LNCAP (cell line): ENCODE results near the gene NUBP2.

Experiments
- TF ChIP-seq, protein P1 (sequence below): fragments of 450-650 bp; IDR thresholded peaks from 2 replicates; pipeline ENCODE4 v1.5.1; 2017; ENCODE audit warnings: mild to moderate bottlenecking

The NUBP2 gene

DNA sequence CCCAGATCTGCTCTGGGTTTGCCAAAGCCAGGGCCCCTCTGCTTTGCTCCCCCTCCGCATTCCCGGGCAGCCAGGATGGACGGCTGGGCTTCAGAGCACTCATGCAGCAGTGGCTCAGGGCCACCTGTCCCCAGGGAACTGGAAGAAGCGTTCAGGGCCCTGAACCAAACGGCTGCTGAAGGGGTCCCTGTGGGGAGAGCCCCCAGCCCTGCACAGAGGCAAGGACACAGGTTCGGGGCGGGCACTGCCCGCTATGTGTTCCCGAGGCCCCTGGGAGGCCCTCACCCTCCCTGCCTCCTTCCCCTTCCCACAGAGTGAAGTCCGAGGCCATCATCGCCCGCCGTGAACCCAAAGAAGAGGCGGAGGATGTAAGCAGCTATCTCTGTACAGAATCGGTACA, 21.8 kb upstream of the NUBP2 start:
- TF ChIP-seq, protein P1, sequence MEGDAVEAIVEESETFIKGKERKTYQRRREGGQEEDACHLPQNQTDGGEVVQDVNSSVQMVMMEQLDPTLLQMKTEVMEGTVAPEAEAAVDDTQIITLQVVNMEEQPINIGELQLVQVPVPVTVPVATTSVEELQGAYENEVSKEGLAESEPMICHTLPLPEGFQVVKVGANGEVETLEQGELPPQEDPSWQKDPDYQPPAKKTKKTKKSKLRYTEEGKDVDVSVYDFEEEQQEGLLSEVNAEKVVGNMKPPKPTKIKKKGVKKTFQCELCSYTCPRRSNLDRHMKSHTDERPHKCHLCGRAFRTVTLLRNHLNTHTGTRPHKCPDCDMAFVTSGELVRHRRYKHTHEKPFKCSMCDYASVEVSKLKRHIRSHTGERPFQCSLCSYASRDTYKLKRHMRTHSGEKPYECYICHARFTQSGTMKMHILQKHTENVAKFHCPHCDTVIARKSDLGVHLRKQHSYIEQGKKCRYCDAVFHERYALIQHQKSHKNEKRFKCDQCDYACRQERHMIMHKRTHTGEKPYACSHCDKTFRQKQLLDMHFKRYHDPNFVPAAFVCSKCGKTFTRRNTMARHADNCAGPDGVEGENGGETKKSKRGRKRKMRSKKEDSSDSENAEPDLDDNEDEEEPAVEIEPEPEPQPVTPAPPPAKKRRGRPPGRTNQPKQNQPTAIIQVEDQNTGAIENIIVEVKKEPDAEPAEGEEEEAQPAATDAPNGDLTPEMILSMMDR: no peak

DNA sequence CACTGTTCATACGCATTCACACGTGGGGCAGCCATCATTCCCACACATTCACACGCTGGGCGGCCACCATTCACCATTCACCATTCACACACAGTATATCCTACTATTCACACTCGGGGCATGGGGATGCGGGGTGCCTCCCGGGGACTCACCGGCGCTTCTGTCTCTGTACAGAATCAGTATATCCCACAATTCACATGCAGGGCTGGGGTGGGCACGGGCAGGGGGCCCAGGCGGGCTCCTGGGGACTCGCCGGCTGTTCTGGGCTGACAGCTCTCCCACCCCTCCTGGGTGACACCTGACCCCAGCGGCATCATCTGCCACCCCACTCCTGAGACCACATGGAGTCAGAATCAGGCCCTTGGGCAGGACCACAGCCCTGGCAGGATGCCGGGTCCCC, 21.0 kb upstream of the NUBP2 start:
- TF ChIP-seq, protein P1: no peak

DNA sequence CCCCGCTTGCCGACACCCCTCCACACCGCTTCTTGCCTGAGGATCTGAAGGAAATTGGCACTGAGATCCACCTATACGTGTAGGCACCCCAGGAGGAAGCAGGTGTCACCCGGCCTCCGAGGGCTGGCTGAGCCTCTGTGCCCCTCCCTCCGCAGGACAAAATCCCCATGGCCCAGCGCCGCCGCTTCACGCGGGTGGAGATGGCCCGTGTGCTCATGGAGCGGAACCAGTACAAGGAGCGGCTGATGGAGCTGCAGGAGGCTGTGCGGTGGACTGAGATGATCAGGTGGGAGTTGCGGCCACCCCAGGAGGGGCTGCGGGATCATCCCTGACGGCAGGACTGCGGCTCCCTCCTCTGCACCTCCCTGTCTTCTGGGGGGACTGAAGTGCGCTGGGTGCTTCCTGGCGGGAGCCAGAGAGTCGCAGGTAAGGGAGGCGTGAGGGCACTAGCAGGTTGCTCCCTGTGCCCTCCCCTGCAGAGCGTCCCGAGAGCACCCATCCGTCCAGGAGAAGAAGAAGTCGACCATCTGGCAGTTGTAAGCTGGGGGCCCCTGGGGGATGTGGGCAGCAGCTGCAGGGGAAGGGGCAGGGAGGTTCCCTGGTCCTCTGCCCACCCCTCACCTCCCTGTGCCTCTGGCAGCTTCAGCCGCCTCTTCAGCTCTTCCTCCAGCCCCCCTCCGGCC, 20.4 kb upstream of the NUBP2 start:
- TF ChIP-seq, protein P1: no peak

DNA sequence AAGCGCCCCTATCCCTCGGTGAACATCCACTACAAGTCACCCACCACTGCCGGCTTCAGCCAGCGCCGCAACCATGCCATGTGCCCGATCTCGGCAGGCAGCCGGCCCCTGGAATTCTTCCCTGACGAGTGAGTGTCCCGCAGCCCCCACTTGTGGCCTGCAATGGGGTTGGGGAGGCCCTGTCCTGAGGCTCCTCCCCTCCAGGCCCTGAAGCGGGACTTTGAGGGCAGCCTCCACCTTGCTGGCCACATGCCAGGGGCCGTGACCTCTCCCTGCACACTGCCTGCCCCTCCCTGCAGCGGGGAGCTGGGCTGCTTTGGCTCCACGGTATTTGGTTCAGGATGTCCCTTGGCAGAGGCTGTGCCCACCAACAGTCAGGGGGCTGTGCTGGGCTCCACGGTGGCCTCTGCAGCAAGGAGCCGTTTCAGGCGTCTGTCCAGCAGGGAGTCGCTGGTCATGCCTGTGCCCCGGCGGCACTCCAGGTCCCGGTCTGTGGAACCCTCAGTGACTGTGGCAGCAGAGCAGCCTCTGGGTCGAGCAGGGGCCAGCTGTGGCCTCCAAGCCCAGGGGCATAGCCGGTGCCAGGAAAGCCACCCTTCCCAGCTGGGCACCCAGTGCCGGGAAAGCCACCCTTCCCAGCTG, 19.8 kb upstream of the NUBP2 start:
- TF ChIP-seq, protein P1: no peak

DNA sequence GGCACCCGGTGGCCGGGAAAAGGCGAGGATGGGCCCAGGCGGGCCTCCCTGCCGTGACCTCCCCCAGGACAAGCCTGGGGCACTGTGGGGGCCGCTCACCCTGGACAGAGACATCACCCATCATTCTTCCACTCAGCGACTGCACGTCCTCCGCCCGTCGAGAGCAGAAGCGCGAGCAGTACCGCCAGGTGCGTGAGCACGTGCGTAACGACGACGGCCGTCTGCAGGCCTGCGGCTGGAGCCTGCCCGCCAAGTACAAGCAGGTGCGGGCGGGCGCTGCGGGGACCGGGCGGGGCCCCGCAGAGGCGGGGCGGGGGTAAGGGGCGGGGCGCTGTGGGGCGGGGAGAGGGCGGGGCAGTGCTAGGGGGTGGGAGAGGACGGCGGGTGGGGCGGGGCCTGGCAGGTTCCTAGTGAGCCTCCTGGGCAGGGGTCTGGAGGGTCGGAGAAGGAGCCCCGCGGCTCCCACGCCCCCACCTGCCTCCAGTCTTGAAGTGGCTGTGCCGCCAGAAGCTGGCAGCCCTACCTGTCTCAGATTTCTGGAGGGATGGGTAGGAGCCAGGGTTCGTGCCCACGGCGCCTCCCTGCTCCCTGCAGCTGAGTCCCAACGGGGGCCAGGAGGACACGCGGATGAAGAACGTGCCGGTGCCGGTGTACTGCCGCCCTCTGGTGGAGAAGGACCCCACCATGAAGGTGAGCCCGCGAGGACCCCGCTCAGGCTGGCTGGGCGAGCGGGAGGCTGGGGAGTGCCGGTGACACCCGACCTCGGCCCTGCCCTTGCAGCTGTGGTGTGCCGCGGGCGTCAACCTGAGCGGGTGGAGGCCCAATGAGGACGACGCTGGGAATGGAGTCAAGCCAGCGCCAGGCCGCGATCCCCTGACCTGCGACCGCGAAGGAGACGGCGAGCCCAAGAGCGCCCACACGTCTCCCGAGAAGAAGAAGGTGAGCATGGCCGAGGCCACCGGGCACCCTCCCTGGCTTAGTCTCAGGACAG, 18.9 kb upstream of the NUBP2 start:
- TF ChIP-seq, protein P1: peak; percentile 37; the same call in 1 of the 2 replicates

DNA sequence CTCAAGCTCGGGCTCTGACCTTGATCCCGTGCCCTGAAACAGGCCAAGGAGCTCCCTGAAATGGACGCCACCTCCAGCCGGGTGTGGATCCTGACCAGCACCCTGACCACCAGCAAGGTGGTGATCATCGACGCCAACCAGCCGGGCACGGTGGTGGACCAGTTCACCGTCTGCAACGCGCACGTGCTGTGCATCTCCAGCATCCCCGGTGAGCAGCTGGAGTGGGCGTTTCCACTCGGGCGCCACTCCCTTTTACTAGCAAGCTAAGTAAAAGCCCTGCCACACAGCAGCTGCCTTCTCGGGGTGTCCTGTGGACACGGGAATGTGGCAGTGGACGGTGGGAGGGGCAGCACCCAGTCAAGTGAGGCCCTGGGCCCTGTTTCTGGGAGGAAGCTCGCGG, 17.8 kb upstream of the NUBP2 start:
- TF ChIP-seq, protein P1: no peak

DNA sequence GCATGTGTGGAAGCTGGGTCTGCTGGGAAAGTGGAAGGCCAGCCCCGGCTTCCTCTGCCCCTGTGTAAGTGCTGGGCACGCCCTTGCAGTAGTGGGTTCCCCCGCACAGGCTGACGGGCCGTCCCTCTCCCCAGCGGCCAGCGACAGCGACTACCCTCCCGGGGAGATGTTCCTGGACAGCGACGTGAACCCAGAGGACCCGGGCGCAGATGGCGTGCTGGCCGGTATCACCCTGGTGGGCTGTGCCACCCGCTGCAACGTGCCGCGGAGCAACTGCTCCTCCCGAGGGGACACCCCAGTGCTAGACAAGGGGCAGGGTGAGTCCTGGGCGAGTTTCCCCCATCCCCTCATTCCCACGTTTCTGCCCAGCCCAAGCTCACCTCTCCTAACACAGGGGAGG, 16.9 kb upstream of the NUBP2 start:
- TF ChIP-seq, protein P1: no peak
